ENCODE results near the gene CPHXL. TPM values are rescaled to one million over a fixed set of nuclear protein-coding genes. Genes with fewer than 3 reads are reported as not detected.

CPHXL gene
- total and polyA plus RNA-seq, 9 donors, result not detected

Other genes with a start within 250 kb of the CPHXL start
- 5.4 TPM for gene CHST6, start 231.0 kb downstream of the CPHXL start, total RNA-seq
- gene CHST6, start 231.0 kb downstream of the CPHXL start, polyA plus RNA-seq (ENCODE audit: insufficient read depth in 1 of 8, insufficient read length in 8 of 8, low replicate concordance in 1 of 8), result 1 to 10 TPM; 1.6 to 6.9 (median 2.7) TPM
- 0.22 TPM for gene CHST5, start 190.4 kb downstream of the CPHXL start, total RNA-seq
- gene CHST5, start 190.4 kb downstream of the CPHXL start, polyA plus RNA-seq (ENCODE audit: insufficient read depth in 1 of 8, insufficient read length in 8 of 8, low replicate concordance in 1 of 8), result 1 to 10 TPM in 1 of 8 donors, under 1 TPM in 6, not detected in 1; 0.04 to 1.1 (median 0.25) TPM
- gene TMEM231, start 170.2 kb downstream of the CPHXL start, total RNA-seq, result 6.3 TPM
- 1 to 10 TPM; 6.2 to 9.1 (median 8.1) TPM for gene TMEM231, start 170.2 kb downstream of the CPHXL start, polyA plus RNA-seq (ENCODE audit: insufficient read depth in 1 of 8, insufficient read length in 8 of 8, low replicate concordance in 1 of 8)
- gene GABARAPL2, start 160.1 kb downstream of the CPHXL start, total RNA-seq, result 122 TPM
- 100 to 1,000 TPM; 126 to 146 (median 134) TPM for gene GABARAPL2, start 160.1 kb downstream of the CPHXL start, polyA plus RNA-seq (ENCODE audit: insufficient read depth in 1 of 8, insufficient read length in 8 of 8, low replicate concordance in 1 of 8)
- gene ADAT1, start 103.2 kb downstream of the CPHXL start, total RNA-seq, result 23.8 TPM
- gene ADAT1, start 103.2 kb downstream of the CPHXL start, polyA plus RNA-seq (ENCODE audit: insufficient read depth in 1 of 8, insufficient read length in 8 of 8, low replicate concordance in 1 of 8), result 10 to 100 TPM; 19.7 to 38.6 (median 29.2) TPM
- 118 TPM for gene KARS1, start 78.8 kb downstream of the CPHXL start, total RNA-seq
- 100 to 1,000 TPM; 112 to 127 (median 115) TPM for gene KARS1, start 78.8 kb downstream of the CPHXL start, polyA plus RNA-seq (ENCODE audit: insufficient read depth in 1 of 8, insufficient read length in 8 of 8, low replicate concordance in 1 of 8)
- gene TERF2IP, start 78.7 kb downstream of the CPHXL start, total RNA-seq, result 53.1 TPM
- 10 to 100 TPM; 58.1 to 75.8 (median 65.0) TPM for gene TERF2IP, start 78.7 kb downstream of the CPHXL start, polyA plus RNA-seq (ENCODE audit: insufficient read depth in 1 of 8, insufficient read length in 8 of 8, low replicate concordance in 1 of 8)
- gene CPHXL2, start 49.5 kb downstream of the CPHXL start, total RNA-seq, result not detected
- gene CPHXL2, start 49.5 kb downstream of the CPHXL start, polyA plus RNA-seq (ENCODE audit: insufficient read depth in 1 of 8, insufficient read length in 8 of 8, low replicate concordance in 1 of 8), result under 1 TPM in 2 of 8 donors, not detected in 6; 0.10 to 0.15 TPM
- not detected for gene DUXB, start 25.0 kb downstream of the CPHXL start, total RNA-seq
- gene DUXB, start 25.0 kb downstream of the CPHXL start, polyA plus RNA-seq (ENCODE audit: insufficient read depth in 1 of 8, insufficient read length in 8 of 8, low replicate concordance in 1 of 8), result not detected

Measured in muscle of leg (tissue), 9 donors.